ENCODE measurements around the gene KDSR.
A peak's percentile ranks its signal among the peaks of the same experiment; 100 is the strongest.

Gene KDSR

DNA sequence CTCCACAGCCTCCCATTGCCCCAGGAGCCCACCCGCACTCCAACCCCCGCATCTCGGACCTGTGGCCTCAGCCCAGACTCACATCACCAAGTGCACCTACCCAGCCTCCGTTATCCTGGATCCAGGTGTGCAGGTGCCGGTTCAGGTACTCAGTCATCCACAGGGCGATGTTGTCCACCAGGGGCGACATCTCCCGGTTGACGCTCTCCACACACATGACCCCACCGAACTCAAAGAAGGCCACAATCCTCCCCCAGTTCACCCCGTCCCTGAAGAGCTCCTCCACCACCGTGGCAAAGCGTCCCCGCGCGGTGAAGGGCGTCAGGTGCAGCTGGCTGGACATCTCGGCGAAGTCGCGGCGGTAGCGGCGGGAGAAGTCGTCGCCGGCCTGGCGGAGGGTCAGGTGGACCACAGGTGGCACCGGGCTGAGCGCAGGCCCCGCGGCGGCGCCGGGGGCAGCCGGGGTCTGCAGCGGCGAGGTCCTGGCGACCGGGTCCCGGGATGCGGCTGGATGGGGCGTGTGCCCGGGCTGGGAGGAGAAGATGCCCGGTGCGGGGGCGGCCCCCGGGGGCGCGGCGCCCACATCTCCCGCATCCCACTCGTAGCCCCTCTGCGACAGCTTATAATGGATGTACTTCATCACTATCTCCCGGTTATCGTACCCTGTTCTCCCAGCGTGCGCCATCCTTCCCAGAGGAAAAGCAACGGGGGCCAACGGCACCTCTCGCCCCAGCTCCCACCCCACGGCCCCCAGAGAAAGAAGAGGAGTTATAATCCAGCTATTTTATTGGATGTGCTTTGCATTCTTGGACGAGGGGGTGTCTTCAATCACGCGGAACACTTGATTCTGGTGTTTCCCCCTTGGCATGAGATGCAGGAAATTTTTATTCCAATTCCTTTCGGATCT lies 48.8 kb downstream of the KDSR start:
- ChIA-PET POLR2A (no interaction called here), CTCF (interaction anchor here (0.7 to 3.8 kb wide), 15 partner anchors 10 to 306 kb away, joined by 3 to 36 read pairs (median 5); no protein-coding TSS in a partner anchor)
- TF ChIP-seq, protein P1, sequence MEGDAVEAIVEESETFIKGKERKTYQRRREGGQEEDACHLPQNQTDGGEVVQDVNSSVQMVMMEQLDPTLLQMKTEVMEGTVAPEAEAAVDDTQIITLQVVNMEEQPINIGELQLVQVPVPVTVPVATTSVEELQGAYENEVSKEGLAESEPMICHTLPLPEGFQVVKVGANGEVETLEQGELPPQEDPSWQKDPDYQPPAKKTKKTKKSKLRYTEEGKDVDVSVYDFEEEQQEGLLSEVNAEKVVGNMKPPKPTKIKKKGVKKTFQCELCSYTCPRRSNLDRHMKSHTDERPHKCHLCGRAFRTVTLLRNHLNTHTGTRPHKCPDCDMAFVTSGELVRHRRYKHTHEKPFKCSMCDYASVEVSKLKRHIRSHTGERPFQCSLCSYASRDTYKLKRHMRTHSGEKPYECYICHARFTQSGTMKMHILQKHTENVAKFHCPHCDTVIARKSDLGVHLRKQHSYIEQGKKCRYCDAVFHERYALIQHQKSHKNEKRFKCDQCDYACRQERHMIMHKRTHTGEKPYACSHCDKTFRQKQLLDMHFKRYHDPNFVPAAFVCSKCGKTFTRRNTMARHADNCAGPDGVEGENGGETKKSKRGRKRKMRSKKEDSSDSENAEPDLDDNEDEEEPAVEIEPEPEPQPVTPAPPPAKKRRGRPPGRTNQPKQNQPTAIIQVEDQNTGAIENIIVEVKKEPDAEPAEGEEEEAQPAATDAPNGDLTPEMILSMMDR (IDR thresholded peaks at IDR 0.05; ENCODE audit: insufficient read depth, low read length, missing control alignments) = peak; percentile 46
- no peak for DNase-seq (ENCODE audit: low read depth, low spot score)
- peak overlapping the region; percentile 76 for H3K4me3 ChIP-seq (ENCODE audit: low read depth, low read length)

DNA sequence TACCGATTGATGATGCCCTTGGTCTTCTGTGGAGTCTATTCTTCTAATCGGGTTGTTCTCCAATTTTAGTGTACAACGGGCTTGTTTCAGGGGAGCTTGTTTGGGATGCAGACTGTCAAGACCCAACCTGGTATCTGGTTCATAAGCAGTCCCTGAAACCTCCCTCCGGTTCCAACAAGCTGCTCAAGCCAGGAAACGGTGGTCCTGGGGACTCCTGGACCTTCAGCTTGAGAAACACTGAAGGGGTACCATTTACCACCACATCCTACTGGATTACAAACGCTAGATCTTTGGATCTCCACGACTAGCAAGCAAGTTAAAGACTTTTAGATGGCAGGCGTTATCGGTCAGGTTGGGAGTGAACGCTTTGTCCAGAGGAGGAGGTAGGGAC lies 49.5 kb downstream of the KDSR start:
- ChIA-PET CTCF (interaction anchor here (0.8 to 3.8 kb wide), 10 partner anchors 13 to 305 kb away, joined by 3 to 36 read pairs (median 6); no protein-coding TSS in a partner anchor), POLR2A (no interaction called here)
- H3K4me3 ChIP-seq (ENCODE audit: low read depth, low read length) = no peak overlapping the region
- TF ChIP-seq, protein P1 (IDR thresholded peaks at IDR 0.05; ENCODE audit: insufficient read depth, low read length, missing control alignments) = no peak
- DNase-seq (ENCODE audit: low read depth, low spot score) = no peak

DNA sequence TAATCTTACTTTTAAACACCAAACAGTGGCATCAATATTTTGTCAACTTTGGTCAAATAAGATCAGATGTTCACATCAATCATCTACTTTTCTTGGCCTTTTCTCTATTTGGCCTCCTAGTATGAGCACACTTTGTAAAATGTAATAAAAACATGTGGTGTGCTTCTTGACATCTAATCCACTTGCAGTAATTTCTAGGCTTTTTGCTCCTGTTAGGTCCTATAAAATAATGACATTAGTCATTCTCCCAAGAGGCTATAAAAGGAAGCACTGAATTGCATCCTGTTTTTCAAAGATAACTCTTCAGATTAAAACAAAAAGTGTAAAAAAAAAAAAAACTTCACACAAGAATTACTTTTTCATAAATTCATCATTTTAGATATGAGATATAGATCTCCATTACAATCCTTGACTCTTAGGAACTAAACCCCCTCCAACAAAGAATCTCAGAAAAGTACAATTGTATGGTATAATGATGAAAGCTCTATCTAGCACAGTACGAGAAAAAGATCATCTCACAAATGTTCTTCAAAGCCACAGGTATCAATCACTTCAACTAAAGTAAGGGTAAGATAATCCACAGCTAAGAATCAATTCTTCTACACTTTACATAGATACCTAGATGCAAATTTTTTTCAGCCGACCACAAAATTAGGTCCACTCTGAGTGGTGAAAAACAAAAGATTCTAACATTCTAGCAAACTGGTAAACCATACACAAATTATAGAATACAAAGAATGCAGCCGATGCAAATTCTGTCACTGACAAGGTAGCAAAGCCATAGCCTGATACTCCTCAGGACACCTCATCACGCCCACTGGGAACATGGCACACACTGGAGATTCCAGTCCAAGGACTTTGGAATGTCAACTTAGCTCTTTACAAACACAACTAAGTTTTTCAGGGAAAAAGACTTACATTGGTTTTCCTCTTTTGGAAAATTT lies 50.1 kb downstream of the KDSR start:
- POLR2A ChIA-PET = no interaction called here
- CTCF ChIA-PET = interaction anchor here (0.8 to 3.8 kb wide), 8 partner anchors 15 to 304 kb away, joined by 3 to 36 read pairs (median 6); no protein-coding TSS in a partner anchor
- no peak for DNase-seq (ENCODE audit: low read depth, low spot score)
- TF ChIP-seq, protein P1 (IDR thresholded peaks at IDR 0.05; ENCODE audit: insufficient read depth, low read length, missing control alignments) = no peak
- H3K4me3 ChIP-seq (ENCODE audit: low read depth, low read length) = no peak overlapping the region

DNA sequence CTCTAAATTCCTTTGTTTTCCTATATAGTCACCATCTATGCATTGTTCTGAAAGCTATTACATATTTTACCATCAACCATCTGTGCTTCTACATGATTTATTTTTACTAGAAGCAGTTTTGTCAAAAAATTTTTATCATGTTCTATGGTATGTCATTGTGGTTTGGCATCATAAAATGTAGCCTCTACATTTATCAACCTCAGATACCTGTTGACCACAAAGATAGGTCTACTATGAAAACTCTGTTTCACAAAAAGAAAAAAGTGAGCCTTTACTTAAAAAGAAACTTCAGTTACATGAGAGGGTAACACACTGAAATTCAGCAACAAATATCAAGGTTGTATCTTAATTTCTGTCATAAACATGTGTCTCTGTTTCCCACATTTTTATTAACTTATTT lies 51.1 kb downstream of the KDSR start:
- ChIA-PET CTCF (interaction anchor here (0.8 to 1.7 kb wide), 2 partner anchors 8 to 182 kb away, joined by 3 to 4 read pairs; no protein-coding TSS in a partner anchor), POLR2A (no interaction called here)
- no peak overlapping the region for H3K4me3 ChIP-seq (ENCODE audit: low read depth, low read length)
- TF ChIP-seq, protein P1 (IDR thresholded peaks at IDR 0.05; ENCODE audit: insufficient read depth, low read length, missing control alignments) = no peak
- DNase-seq (ENCODE audit: low read depth, low spot score) = no peak

DNA sequence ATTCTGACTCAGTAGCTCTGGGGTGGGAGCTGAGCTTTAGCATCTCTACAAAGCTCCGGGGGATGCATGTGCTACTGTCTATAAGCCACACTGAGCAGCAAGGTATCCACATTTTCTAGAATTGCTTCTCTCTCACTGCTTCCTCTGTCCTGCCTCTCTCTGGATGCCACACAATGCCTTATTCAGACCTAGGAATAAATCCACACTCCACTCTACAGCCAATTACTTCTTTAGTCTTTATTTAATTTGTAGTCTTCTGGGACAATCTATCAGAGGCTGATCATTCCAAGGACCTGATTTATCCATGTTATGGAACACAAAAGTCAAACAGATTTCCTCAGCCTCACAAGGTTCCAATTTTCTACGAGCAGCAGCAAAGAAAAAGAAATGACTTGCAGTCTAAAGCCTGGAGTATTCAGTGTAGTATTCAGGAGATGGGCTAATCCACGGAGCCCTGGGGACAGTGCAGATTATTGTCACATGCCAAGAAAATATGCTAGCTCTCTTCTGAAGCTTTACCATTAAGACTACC lies 51.8 kb downstream of the KDSR start:
- no peak for DNase-seq (ENCODE audit: low read depth, low spot score)
- POLR2A ChIA-PET = no interaction called here
- CTCF ChIA-PET = interaction anchor here (0.8 to 1.7 kb wide), 3 partner anchors 8 to 181 kb away, joined by 3 to 18 read pairs (median 4); no protein-coding TSS in a partner anchor
- TF ChIP-seq, protein P1 (IDR thresholded peaks at IDR 0.05; ENCODE audit: insufficient read depth, low read length, missing control alignments) = no peak
- H3K4me3 ChIP-seq (ENCODE audit: low read depth, low read length) = no peak overlapping the region
